ENCODE results near the gene TBC1D16. TPM values are rescaled to one million over a fixed set of nuclear protein-coding genes. Genes with fewer than 3 reads are reported as not detected.

Gene TBC1D16
- total RNA-seq, 4 donors from 2014 or later: 6.4 to 20.2 (median 11.5) TPM

- Histone ChIP-seq H3K4me1 (peaks cover 7 to 33% (median 11%) of the 10 kb centered on the region in 3 donors), H3K36me3 (peaks cover 0 to 25% (median 0%) of the 10 kb centered on the region in 3 donors), H3K4me3 (no peak overlapping the region), H3K27me3 (no peaks in the 10 kb centered on the region), H3K9me3 (no peaks in the 10 kb centered on the region), H3K27ac (peak overlapping the region in 1 of 4 donors; percentile 67)
- WGBS, 2 donors: 74 to 87% methylated on average over 11 to 23 of the region's 36 CpGs
- TF ChIP-seq POLR2A (IDR thresholded peaks at IDR 0.05) (no peak), CTCF (IDR thresholded peaks at IDR 0.05) (no peak)
- DNase-seq: no peak
- intact Hi-C loops (cut with DNase I): no loop called here
These were observed 83.3 kb downstream of the TBC1D16 start for GRCh38 chr17:79952265-79952877.

GRCh38 chr17:79951361-79952264 is 84.1 kb downstream of the TBC1D16 start:
- Histone ChIP-seq H3K4me3 (peak overlapping the region in 1 of 4 donors; percentile 9), H3K27ac (peak overlapping the region in 3 of 4 donors; percentile 50 to 67 (median 61)), H3K9me3 (no peaks in the 10 kb centered on the region), H3K4me1 (peaks cover 7 to 41% (median 11%) of the 10 kb centered on the region in 3 donors), H3K36me3 (peaks cover 0 to 31% (median 0%) of the 10 kb centered on the region in 3 donors), H3K27me3 (no peaks in the 10 kb centered on the region)
- intact Hi-C loops (cut with DNase I): no loop called here
- DNase-seq: no peak
- no peak for TF ChIP-seq POLR2A (IDR thresholded peaks at IDR 0.05)
- TF ChIP-seq CTCF (IDR thresholded peaks at IDR 0.05): no peak
- 40 to 61% methylated on average over 15 to 20 of the region's 31 CpGs for WGBS, 2 donors

- Histone ChIP-seq H3K27ac (peak overlapping the region in 1 of 4 donors; percentile 50), H3K4me3 (no peak overlapping the region), H3K9me3 (no peaks in the 10 kb centered on the region), H3K27me3 (no peaks in the 10 kb centered on the region), H3K36me3 (peaks cover 0 to 38% (median 2%) of the 10 kb centered on the region in 3 donors), H3K4me1 (peaks cover 7 to 43% (median 11%) of the 10 kb centered on the region in 3 donors)
- TF ChIP-seq CTCF (IDR thresholded peaks at IDR 0.05) (no peak), POLR2A (IDR thresholded peaks at IDR 0.05) (no peak)
- no peak for DNase-seq
- WGBS, 2 donors: 83 to 86% methylated on average over 8 to 16 of the region's 17 CpGs
- intact Hi-C loops (cut with DNase I): no loop called here
These were observed 84.9 kb downstream of the TBC1D16 start for GRCh38 chr17:79950751-79951150.

GRCh38 chr17:79950306-79950705 is 85.4 kb downstream of the TBC1D16 start:
- DNase-seq: no peak
- H3K27me3 ChIP-seq: no peaks in the 10 kb centered on the region
- no peaks in the 10 kb centered on the region for H3K9me3 ChIP-seq
- no peak overlapping the region for H3K27ac ChIP-seq
- peaks cover 7 to 46% (median 11%) of the 10 kb centered on the region in 3 donors for H3K4me1 ChIP-seq
- intact Hi-C loops (cut with DNase I): no loop called here
- no peak overlapping the region for H3K4me3 ChIP-seq
- WGBS, 2 donors: 90 to 94% methylated on average over 13 to 14 of the region's 31 CpGs
- H3K36me3 ChIP-seq: peaks cover 0 to 43% (median 6%) of the 10 kb centered on the region in 3 donors
- TF ChIP-seq POLR2A (IDR thresholded peaks at IDR 0.05) (no peak), CTCF (IDR thresholded peaks at IDR 0.05) (no peak)

Data from esophagus squamous epithelium (tissue), 5 donors.